Measurements from ENCODE around the gene LIMS2.

LIMS2 gene

GRCh38 chr2:127606625-127607398 lies 68.5 kb downstream of the LIMS2 start:
- DNase-seq (ENCODE audit: low read depth, low spot score): no peak

GRCh38 chr2:127605691-127606263 lies 69.6 kb downstream of the LIMS2 start:
- no peak for DNase-seq (ENCODE audit: low read depth, low spot score)

GRCh38 chr2:127604986-127605385 lies 70.3 kb downstream of the LIMS2 start:
- DNase-seq (ENCODE audit: low read depth, low spot score): no peak

GRCh38 chr2:127599211-127599610 lies 76.1 kb downstream of the LIMS2 start:
- DNase-seq (ENCODE audit: low read depth, low spot score): no peak

- DNase-seq (ENCODE audit: low read depth, low spot score): no peak
Measured at GRCh38 chr2:127598711-127599110, 76.6 kb downstream of the LIMS2 start.

- DNase-seq (ENCODE audit: low read depth, low spot score): no peak
Measured at GRCh38 chr2:127597984-127598380, 77.3 kb downstream of the LIMS2 start.

- DNase-seq (ENCODE audit: low read depth, low spot score): no peak
Measured at GRCh38 chr2:127597046-127597983, 78.0 kb downstream of the LIMS2 start.

- DNase-seq (ENCODE audit: low read depth, low spot score): no peak
Measured at GRCh38 chr2:127596311-127597045, 78.9 kb downstream of the LIMS2 start.

- no peak for DNase-seq (ENCODE audit: low read depth, low spot score)
Measured at GRCh38 chr2:127594116-127594591, 81.2 kb downstream of the LIMS2 start.

- DNase-seq (ENCODE audit: low read depth, low spot score): no peak
Measured at GRCh38 chr2:127593228-127594115, 81.9 kb downstream of the LIMS2 start.

- no peak for DNase-seq (ENCODE audit: low read depth, low spot score)
Measured at GRCh38 chr2:127592761-127593227, 82.5 kb downstream of the LIMS2 start.

GRCh38 chr2:127591221-127591923 lies 84.0 kb downstream of the LIMS2 start:
- DNase-seq (ENCODE audit: low read depth, low spot score): no peak

GRCh38 chr2:127590386-127591190 lies 84.7 kb downstream of the LIMS2 start:
- no peak for DNase-seq (ENCODE audit: low read depth, low spot score)

- DNase-seq (ENCODE audit: low read depth, low spot score): no peak
Measured at GRCh38 chr2:127589841-127590240, 85.5 kb downstream of the LIMS2 start.

GRCh38 chr2:127589358-127589757 lies 86.0 kb downstream of the LIMS2 start:
- no peak for DNase-seq (ENCODE audit: low read depth, low spot score)
